Right ventricle myocardium inferior (tissue), 1 donor: ENCODE data around the gene PNKD. TPM values are rescaled to one million over a fixed set of nuclear protein-coding genes. Genes with fewer than 3 reads are reported as not detected.
"Not testable (repeated sequence)": the region's sequence is repeated elsewhere in the genome, so short reads cannot be mapped to it uniquely, and the experiment has no call there.

Source experiments
- ATAC-seq: fragments of 200-7000 bp; cut with Tn5 transposase; one replicate; pipeline ENCODE4 v1.9.1; 2020; ENCODE audit warnings: mild to moderate bottlenecking, moderate library complexity
- DNase-seq: peaks from one replicate; pipeline ENCODE4 v3.0.0; 2021; ENCODE audit errors: missing footprints
- intact Hi-C: fragments of 100-400 bp; cut with DNase I; formaldehyde crosslinking; loops from one replicate; pipeline ENCODE4 v1.11.0; 2022
- total RNA-seq: library from RNA; stranded (reverse); fragmentation: NEBNext Ultra II Directional; extraction: Animal tissue kit (Norgen Biotek cat#: 25700); gene quantifications from one replicate; pipeline ENCODE4 v1.2.1, GENCODE V29; 2021
- donor health status: DM: no; HTN: yes; CAD: no; lungs with severe emphysema.

PNKD gene
- total RNA-seq, 1 donor from 2014 or later, result 67.0 TPM

GRCh38 chr2:218300141-218300540, 29.8 kb downstream of the PNKD start:
- ATAC-seq, result no peak
- intact Hi-C loops, result no loop called here

GRCh38 chr2:218301176-218301819, 31.0 kb downstream of the PNKD start:
- intact Hi-C loops, result loop anchor here (1.0 kb wide), 1 partner anchor 55 kb away; the partner anchor contains the start of gene CATIP
- DNase-seq (peak; percentile 84), ATAC-seq (peak; percentile 65)

More at GRCh38 chr2:218300141-218300540, 29.8 kb downstream of the PNKD start:
- DNase-seq, result no peak

GRCh38 chr2:218305383-218305782, 35.1 kb downstream of the PNKD start:
- intact Hi-C loops, result no loop called here
- DNase-seq (no peak), ATAC-seq (no peak)

- intact Hi-C loops, result no loop called here
- DNase-seq (no peak), ATAC-seq (no peak)
Measured at GRCh38 chr2:218306184-218306920, 36.0 kb downstream of the PNKD start.

GRCh38 chr2:218307415-218308090, 37.2 kb downstream of the PNKD start:
- intact Hi-C loops, result no loop called here

GRCh38 chr2:218310853-218311540, 40.7 kb downstream of the PNKD start:
- DNase-seq (no peak), ATAC-seq (no peak)
- intact Hi-C loops, result no loop called here

More at GRCh38 chr2:218307415-218308090, 37.2 kb downstream of the PNKD start:
- ATAC-seq (peak; percentile 69), DNase-seq (no peak)

GRCh38 chr2:218311541-218312266, 41.4 kb downstream of the PNKD start:
- DNase-seq, intact Hi-C loops, ATAC-seq: not testable (repeated sequence)

GRCh38 chr2:218312267-218312756, 42.0 kb downstream of the PNKD start:
- intact Hi-C loops, result no loop called here
- ATAC-seq (no peak), DNase-seq (no peak)

- intact Hi-C loops, result no loop called here
- ATAC-seq (no peak), DNase-seq (no peak)
Measured at GRCh38 chr2:218313356-218313755, 43.0 kb downstream of the PNKD start.

- intact Hi-C loops, DNase-seq, ATAC-seq: not testable (repeated sequence)
Measured at GRCh38 chr2:218314764-218315163, 44.4 kb downstream of the PNKD start.

GRCh38 chr2:218315397-218315796, 45.1 kb downstream of the PNKD start:
- intact Hi-C loops, result no loop called here
- no peak for ATAC-seq
- DNase-seq, result no peak

- intact Hi-C loops, result no loop called here
- ATAC-seq, result no peak
Measured at GRCh38 chr2:218317303-218317630, 46.9 kb downstream of the PNKD start.

GRCh38 chr2:218317835-218318234, 47.5 kb downstream of the PNKD start:
- intact Hi-C loops, result no loop called here
- DNase-seq, result no peak
- no peak for ATAC-seq

More at GRCh38 chr2:218317303-218317630, 46.9 kb downstream of the PNKD start:
- no peak for DNase-seq

- intact Hi-C loops, result no loop called here
- no peak for ATAC-seq
- no peak for DNase-seq
Measured at GRCh38 chr2:218318241-218318640, 47.9 kb downstream of the PNKD start.

GRCh38 chr2:218319813-218320365, 49.6 kb downstream of the PNKD start:
- intact Hi-C loops, result loop anchor here (5.0 kb wide), 1 partner anchor 47 kb away; no protein-coding TSS in a partner anchor
- ATAC-seq, result no peak
- no peak for DNase-seq

GRCh38 chr2:218320704-218321336, 50.5 kb downstream of the PNKD start:
- intact Hi-C loops, result loop anchor here (5.0 kb wide), 1 partner anchor 46 kb away; no protein-coding TSS in a partner anchor

GRCh38 chr2:218322768-218323525, 52.6 kb downstream of the PNKD start:
- intact Hi-C loops, result loop anchor here (5.0 kb wide), 1 partner anchor 44 kb away; no protein-coding TSS in a partner anchor
- ATAC-seq, result peak; percentile 87
- DNase-seq, result peak; percentile 83

More at GRCh38 chr2:218320704-218321336, 50.5 kb downstream of the PNKD start:
- no peak for DNase-seq
- no peak for ATAC-seq
